Cerebellar cortex (tissue), 1 donor: Measurements from ENCODE around the gene IMMP2L.
A peak's percentile ranks its signal among the peaks of the same experiment; 100 is the strongest.
"Not testable (repeated sequence)": the region's sequence is repeated elsewhere in the genome, so short reads cannot be mapped to it uniquely, and the experiment has no call there.

Source experiments
- DNase-seq: peaks from one replicate; pipeline ENCODE4 v3.0.0-alpha.2; 2015; ENCODE audit warnings: low spot score

Gene IMMP2L

DNA sequence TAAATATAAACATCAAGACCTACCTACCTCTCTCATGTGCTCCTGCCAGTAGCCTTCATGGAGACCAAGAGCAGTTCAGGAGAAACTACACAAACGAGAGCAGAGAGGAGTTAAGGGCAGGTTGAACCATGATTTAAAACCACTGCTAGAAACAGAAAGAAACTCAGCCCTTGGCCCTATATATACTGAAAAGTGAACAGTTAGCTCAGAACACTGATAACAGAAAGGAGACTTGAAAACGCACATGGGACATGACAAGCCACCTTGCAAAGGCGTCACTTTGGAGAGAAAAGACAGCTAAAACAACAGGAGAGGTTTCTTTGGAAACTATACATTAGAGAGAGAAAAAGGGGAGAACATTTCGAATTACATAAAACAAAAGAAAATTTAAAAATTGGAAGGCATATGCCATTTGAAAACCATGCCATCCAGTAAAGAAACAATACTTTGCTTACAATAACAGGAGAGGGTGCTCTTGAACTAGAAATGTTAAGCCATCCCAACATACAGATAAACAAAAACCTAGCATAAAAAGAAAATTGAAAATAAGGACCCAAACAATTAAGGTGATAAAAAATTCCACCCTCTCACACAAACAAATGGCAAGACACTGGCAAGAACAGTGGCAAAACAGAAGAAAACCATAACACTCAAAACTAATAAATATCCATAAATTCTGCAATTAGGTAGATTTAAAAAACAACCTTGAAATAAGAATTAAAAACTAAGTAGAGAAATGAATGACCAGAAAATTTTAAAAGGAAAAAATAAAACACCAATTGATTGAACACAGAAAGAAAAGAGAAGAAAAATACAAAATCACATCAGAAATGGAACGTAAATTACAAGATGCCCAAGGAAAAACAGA lies 232.7 kb downstream of the IMMP2L start:
- no peak for DNase-seq

DNA sequence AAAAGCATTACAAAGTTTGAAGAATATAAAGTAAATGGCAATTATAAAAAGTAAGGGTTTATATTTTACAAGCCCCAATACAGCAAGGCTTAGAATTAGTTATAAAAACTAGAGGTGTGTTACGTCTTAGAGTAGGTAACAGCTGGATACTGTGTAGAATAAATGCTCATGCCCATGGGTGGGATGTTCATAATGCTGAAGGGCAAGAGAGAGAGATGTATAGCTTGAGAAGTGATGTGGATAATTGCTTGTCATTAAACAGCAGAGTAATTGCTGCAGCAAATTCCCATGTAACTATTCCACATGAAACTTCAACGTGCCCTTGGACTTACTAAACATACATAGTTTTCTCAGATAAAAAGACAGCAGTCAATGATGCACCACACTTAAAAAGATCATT lies 233.8 kb downstream of the IMMP2L start:
- DNase-seq, result no peak

DNA sequence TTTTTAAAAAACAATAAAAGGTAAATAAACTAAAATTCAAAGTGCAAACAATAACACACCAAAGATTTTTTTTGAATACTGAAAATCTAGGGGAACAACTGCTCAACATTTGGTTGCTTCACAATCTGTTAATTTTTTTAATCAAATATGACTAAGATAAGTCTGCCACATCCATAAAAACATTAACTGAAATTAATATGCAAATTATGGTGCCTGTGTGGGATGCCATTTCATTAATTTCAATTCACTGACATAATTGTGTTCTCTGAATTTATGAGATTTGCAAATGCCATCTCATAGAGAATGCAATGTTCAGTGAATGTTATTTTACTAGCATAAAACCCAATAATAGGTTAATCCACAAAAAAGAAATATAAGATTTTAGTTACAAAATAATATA lies 237.5 kb downstream of the IMMP2L start:
- no peak for DNase-seq

DNA sequence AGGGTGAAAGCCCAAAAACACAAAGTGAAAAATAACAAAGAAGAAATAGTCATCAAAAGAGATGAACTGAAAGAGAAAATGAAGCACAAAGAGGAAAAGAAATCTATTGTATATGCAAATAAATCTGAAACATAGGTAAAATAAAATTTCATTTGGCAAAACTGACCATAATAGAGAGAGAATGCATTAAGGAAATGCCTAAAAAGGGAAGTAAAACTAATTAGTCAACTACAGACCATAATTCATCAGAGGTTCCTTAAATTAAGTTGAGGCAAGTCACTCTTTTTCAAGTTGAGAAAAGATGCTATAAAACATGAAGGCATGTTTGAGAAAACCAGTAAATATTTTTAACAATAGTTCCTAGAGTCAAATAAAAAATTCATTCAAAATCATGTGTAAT lies 238.1 kb downstream of the IMMP2L start:
- DNase-seq, result no peak

DNA sequence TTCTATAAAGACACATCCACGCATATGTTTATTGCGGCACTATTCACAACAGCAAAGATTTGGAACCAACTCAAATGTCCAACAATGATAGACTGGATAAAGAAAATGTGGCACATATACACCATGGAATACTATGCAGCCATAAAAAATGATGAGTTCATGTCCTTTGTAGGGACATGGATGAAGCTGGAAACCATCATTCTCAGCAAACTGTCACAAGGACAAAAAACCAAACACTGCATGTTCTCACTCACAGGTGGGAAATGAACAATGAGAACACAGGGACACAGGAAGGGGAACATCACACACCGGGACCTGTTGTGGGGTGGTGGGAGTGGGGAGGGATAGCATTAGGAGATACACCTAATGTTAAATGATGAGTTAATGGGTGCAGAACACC lies 238.6 kb downstream of the IMMP2L start:
- DNase-seq, result not testable (repeated sequence)

DNA sequence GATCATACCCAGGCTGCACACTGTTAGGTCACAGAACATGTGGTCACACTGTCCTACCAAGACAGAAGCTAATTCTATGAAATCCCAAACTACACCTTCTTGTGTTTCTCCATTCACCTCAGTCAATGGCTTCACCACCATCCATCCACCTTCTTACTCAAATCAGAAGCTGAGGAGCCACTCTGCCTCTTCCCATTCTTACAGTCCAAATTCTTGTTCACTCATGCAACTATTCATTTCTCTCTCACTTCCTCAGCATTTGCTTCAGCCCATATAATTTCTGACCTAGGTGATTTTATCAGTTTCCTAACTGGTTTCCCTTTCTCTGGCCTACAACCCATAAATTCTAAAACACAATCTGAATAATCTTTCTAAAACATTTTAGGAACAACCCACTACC lies 242.2 kb downstream of the IMMP2L start:
- no peak for DNase-seq

DNA sequence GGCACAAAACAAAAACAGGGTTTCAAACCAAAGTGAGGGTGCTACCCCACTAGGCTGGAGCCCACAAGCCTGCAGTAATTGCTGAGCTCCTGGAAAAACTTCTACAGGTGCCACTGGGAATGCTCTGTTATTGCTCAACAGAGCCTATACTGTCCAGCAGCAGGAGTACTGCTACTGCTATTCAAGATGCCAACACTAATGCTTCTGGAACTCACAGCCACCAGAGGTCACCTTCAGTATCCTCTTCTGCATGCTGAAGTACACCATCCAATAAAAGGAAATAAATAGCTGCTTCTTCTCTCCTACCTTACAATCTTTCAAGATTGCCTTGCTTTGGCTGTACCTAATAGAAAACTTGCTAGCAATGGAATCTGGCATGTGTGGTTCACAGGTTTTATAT lies 249.3 kb downstream of the IMMP2L start:
- peak; percentile 5 for DNase-seq

DNA sequence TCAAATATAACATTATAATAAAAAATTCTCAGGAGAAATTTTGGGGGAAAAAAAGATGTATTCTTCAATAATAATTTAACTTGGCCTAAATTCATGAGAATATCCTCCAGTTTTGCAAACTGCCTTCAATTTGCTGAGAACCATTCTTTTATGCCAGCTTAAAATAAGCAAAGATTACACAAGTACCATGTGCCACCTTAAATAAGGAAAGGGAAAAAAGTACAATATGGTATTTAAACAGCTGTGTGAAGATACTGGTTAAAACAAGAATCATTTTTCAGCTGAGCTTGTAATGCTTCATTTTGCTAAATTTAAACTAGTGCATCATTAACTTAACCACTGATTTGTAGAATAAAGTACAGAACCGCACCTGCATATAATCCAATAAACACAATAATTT lies 253.6 kb downstream of the IMMP2L start:
- no peak for DNase-seq

DNA sequence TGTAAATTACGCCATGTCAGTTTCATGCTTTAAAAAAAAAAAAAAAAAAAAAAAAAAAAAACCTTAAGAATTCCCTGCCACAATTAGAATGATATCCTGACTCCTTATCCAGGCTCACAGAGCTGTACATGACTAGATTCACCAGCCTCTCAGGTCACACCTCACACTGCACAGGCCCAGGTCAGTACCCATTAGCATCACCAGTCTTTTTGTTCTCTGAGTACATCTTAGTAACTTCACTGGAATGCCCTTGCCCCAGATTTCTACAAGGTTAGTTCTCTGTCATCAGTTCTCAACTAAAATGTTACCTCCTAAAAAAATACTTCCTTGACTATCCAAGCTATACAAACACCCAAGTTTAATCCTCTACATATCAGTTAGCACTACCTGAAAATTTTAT lies 260.4 kb downstream of the IMMP2L start:
- DNase-seq, result no peak

DNA sequence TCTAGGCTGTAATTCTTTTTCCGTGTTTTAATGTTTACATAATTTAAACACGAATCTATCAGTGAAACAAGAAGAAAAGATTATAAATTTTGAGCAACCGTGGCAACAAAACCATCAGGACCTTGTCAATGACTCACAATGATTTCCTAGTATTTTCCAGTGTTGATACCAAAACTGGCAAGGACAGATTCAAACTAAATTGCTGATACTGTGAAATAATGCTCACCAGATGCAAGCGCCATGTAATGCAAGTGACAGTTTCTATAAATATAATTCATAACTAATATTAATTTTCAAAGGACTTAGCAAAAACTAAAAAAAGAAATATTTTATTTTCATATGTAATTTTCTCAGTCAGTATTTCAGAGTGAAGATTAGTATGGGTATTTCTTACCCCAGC lies 267.8 kb downstream of the IMMP2L start:
- DNase-seq, result no peak

DNA sequence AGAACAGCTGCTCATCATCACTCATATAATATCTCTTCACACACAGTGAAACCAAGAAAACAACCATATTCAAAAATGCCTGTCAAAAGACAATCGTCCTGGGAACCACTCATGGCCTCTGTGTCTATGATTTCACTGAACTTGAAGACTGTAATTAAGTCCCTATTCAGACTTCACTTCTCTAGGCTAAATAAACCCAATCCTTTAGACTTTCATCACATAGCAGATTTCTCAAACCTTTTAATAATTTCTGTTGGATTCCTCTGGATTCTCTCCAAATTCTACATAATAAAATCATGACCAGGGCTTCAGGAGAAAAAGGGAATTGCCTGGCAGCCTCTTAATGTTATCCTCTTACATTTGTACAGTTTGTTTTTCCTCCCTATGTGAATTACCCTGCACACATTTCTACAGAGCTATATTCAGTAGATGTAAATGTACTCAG lies 270.2 kb downstream of the IMMP2L start:
- peak; percentile 15 for DNase-seq

DNA sequence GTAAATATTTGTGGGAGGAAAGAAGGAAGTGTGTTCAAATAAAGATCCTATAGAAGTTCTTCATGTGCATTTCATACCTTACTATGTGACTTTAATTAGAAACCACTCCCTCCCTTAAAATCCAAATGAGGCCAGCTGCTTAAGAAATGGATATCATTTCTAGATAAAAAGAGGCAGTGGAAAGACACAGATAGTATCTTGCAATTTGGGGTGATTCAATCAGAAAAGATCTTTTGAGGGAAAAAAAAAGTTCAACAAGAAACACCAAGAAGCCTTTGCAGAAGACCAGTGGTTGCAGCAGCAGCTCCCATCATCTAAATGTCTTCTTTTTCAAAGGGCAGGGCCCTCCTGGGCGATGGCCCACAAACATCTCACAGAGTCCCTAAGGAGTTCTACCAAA lies 271.3 kb downstream of the IMMP2L start:
- DNase-seq, result no peak

DNA sequence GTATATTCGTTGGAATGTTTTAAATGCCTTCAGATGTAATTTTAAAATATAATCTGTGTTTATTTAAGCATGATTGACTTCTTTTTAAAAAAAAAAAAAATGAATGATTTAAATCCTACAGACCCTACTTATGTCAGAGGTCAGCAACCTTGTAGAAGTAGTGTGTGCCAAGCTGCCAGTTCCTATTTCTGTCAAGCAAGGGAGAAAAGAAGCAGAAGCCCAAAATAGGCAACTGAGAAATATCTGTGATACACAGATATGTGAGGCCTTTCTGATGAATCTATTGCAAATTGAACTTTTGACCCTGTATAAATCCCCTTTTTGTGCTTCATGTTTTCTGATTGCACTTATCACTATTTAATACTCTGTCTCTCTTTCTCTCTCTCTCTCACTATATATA lies 271.9 kb downstream of the IMMP2L start:
- DNase-seq, result no peak

DNA sequence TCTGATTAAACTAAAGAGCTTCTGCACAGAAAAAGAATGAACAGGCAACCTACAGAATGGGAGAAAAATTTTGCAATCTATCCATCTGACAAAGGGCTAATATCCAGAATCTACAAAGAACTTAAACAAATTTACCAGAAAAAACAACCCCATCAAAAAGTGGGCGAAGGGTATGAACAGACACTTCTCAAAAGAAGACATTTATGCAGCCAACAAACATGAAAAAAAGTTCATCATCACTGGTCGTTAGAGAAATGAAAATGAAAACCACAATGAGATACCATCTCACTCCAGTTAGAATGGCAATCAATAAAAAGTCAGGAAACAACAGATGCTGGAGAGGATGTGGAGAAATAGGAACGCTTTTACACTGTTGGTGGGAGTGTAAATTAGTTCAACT lies 273.9 kb downstream of the IMMP2L start:
- not testable (repeated sequence) for DNase-seq

DNA sequence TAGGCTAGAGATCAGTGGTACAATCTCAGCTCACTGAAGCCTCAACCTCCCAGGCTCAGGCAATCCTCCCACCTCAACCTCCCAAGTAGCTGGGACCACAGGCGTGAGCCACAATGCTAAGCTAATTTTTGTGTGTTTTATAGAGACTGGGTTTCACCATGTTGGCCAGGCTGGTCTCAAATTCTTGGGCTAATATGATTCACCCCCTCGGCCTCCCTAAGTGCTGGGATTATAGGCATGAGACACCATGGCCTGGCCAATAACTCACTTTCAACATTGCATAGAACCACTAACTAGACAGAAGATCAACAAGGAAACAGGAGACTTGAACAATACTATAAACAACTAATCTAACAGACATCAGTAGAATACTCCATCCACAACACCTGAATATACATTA lies 279.7 kb downstream of the IMMP2L start:
- DNase-seq, result no peak

DNA sequence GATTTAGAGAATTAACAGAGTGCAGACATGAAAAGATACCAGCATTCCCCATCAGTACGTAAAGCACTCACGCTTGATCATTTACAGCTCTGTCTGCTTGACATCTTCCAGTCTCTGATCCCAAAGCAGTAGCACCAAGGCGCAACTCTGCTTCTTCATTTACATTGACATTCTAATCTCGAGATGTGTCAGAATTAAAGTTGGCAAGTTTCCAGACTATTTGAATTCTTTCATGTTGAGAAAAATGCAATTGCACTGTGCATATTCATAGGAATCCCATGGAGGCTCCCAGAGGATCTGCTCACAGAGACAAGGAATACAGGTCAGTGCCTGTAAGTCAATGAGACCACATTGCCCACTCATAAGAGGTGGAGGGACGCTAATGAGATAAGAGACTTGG lies 287.4 kb downstream of the IMMP2L start:
- DNase-seq, result no peak

DNA sequence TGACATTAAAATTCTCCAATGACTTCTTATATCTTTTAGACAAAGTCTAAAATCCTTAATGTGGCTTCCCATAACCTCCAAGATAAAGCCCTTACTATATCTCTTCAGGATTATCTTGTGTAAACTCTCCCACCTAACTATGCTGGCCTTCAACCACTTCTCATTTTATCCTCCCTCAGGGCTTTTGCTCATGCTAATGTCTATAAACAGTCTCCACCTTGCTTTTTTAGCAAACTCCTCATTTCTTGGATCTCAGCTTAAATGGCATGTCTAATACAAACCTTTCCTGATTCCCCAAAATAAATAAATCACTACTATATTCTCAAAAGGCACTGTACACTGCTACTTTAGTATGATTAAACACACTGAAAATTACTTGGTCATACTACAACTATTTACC lies 290.2 kb downstream of the IMMP2L start:
- no peak for DNase-seq

DNA sequence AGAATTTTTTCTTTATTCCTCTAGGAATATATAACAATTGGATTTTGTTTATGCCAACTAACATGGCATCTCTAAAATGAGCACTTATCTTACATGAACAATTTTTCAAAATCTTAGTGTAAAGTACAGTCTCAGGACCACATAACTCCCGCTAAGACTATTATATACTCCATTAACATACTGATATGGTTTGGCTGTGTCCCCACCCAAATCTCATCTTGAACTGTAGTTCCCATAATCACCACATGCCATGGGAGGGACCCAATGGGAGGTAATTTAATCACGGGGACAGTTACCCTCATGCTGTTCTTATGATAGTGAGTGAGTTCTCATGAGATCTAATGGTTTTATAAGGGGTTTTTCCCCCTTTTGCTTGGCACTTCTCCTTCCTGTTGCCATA lies 291.5 kb downstream of the IMMP2L start:
- DNase-seq, result not testable (repeated sequence)

DNA sequence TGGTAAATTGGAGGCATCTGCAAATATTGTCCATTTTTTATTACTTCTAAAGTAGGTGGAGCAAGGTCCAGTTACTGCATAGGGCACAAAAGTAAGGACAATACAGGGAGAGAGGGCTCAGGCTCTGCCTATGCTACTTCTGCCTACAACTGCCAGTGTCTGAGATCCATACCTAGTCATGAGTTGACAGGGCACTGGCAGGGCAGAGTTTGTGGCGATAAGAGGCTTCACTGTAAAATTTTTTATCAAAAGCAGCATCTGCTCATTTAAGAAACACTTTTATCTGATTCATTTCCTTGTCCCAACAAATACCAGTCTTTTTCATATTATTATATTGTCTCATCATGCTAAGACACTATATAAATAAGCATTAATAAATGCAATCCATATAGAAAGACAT lies 293.4 kb downstream of the IMMP2L start:
- DNase-seq, result no peak

DNA sequence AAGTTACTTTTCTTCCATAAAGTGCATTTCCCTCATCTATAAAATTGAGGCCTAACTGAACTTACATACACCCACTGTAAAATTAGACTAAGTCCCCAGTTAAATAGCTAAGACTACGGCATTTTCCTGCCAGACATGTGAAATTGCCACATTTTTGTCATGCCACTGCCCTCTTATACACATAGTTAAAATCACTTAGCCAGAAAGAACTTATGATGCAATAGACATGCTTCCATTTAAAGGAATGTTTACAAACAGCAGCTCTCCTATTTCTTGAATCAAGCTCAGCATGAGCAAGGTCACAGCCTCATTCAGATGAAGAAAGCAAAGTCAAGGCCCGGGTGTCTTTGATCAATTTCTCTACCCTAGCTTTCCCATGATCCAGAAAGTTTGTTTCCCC lies 295.7 kb downstream of the IMMP2L start:
- no peak for DNase-seq

DNA sequence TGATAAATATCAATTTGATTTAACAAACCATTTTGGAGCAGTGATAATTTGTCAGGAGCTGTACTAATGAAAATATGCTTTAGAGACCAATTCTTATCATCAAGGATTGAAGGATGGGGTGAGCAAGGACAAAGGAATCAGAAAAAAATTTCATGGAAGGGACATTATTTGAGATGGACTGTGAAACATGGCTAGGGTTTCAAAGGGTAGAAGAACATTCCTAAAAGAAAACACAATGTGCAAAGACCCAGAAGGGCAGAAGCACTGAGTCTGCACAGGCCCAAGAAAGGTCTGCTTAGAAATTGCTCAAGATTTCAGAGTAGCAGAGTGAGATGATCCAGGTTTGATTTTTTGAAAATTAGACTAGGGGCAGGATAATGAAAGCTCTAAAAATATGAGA lies 296.9 kb downstream of the IMMP2L start:
- no peak for DNase-seq

DNA sequence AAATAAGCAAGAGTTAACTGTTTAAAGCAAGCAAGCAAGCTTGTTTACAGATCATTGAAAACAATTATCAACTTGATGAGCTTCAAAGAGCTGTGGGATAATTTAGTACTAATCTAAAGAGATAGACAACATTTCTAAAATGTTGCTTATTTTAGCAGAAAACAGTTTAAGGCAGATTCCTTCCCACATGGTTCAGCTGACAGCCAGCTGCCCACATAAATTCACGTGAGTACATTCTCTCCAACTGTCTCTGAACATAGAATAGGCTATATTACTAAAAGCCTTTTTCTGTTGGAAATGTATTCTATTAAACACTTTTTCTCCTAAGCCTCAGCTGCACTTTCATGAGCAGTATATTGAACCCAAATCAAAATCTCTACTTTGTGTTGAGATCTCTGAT lies 297.3 kb downstream of the IMMP2L start:
- DNase-seq, result peak; percentile 22

DNA sequence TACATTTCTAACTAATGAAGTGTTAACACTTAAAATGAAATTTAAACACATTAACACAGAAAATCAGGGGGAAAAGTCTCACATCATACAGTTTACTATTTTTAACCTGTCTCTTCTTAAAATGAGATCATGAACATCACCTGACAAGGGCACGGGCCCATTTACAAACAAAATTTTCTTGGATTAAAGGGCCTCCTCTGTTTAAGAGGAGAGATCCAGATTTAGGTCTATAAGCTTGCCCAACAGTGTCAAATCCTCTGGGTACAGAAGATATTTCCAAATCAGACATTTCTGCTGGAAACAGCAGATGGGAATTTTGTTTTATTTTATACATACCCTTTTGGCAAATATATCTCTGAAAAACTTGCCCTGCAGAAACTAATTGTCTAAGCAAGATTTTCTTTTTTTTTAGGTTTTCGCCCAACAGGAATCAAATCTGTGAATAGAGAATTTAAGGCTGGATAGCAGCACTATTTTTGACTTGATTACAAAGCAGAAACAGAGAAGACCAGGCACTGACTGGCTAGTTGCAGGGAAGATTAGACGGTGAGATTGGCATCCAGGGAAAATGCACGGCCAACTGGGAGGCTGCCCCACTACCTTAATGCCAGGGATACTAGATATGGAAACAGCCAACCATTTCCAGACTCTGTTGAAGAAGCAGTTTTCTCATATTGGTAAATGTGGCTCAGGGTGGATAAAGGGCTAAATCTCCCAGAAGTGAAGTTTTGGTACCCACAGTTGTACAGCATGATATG lies 298.0 kb downstream of the IMMP2L start:
- peak; percentile 79 for DNase-seq
